Medulla oblongata (tissue), 1 donor: ENCODE data around the gene CALU.

Experiments used
- DNase-seq: peaks from one replicate; pipeline ENCODE4 v3.0.0-alpha.2; 2015; ENCODE audit errors: extremely low spot score

The CALU gene

DNA sequence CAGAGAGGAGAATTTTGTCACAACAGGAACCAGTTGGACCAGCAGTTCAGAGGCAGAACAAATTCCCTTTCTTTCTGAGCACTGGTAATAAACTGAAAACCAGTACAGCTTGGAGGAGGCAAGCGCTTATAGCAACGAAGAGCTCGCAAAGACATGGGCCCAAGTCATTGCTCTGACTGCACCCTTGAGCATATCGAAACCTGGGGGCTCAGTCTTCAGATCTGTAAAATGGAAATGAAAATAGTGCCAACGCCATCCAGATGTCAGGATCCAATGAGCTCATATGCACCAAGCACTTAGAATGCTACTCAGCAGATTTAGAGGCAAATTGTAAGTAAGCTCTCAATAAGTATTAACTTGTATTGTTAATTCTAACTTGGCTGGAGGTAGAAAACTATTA lies 14.4 kb upstream of the CALU start:
- no peak for DNase-seq

DNA sequence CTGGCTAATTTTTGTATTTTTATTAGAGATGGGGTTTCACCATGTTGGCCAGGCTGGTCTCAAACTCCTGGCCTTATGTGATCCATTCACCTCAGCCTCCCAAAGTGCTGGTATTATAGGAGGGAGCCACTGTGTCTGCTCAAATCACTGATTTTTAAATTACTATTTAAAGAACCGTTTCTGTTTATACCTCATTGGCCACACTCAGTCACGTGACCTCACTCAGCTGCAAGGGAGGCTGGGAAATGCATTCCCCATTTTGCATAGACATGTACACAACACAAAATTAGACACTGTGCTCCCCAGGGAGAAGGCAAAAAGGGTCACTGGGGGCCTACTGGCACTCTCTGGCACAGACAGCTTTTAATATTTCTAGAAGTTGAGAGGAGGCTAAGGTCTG lies 13.6 kb upstream of the CALU start:
- DNase-seq = no peak

DNA sequence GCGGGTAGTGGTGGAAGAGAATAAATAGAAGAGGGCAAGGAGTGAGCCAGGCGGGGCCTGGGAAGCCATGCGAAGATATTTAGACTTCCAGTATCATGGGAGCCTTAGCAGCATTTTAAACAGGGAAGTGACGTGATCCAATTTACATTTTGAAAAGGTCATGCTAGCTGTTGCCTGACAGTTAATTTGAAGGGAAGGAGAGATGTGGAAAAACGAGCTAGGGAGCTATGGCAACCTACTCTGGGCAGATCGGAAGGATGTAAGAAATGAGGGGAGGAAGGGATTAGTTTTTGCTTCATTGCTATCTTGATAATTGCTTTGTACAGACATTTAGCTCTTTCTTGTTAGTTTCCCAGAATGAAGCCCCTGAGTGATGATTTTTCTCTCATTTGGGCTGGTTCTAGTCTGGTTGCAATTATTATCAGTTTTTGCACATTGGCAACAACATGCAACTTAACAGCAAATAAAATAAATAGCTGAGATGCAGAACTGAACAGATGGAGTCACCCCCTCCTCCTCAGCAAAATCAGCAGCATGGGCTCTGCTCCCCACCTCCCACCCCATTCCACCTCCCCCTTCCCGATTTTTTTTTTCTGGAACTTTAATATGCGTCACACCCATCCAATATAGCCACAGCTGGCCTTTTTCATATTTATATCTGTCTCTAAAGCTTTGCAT lies 13.0 kb upstream of the CALU start:
- no peak for DNase-seq

DNA sequence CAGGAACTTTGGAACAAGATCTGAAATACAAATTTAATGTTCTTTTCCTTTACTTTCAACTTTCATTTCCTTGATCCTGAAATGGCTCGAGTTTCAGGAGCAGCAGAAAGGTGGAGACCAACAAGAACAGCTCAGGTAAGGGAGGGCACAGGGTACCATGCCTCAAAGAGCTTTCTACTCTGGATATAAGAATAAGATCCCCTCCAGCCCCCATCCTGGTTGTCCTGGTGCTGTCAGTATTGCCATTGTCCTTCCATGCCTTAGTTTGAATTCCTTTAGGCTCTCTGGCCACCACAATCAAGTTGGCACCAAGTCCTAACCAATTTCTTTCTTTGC lies 12.5 kb upstream of the CALU start:
- no peak for DNase-seq

- DNase-seq = no peak
Observed at GRCh38 chr7:128727239-128727638, 11.9 kb upstream of the CALU start.

DNA sequence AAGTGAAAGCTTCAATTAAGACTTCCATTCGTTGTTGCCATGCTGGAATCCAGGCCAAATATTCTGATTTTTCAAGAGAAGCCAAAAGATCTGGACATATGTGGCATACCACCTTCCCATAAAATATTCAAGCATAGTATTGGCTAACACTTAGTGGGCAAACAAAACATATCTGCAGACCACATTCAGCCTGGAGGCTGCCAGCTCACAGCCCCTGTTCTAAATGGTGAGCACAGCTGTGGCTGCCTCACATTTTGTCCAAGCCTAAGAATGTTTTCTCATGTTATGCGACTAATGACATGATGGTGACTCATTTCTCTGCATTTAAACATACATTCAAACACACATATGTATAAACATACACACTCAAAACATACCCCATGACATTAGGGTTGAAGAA lies 10.6 kb upstream of the CALU start:
- no peak for DNase-seq

- DNase-seq = no peak
Observed at GRCh38 chr7:128729494-128729893, 9.7 kb upstream of the CALU start.

GRCh38 chr7:128731184-128731583 lies 8.0 kb upstream of the CALU start:
- no peak for DNase-seq

- no peak for DNase-seq
Observed at GRCh38 chr7:128732521-128733277, 6.5 kb upstream of the CALU start.

DNA sequence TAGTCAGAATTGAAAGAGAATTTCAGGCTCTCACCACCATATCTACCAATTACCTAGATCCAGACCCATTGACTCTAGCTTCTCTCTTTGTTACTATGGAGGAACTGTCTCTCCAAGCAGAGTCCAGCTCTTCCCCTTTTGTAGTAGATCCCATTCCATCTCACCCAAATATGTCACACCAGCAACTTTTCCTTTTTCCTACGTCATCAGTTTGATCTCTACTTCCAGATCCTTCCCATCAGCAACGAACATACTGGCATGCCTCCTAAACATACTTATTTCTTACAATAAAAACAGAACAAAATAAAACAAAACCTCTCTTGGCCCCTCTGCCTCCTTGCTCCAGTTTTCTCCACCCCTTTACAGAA lies 5.9 kb upstream of the CALU start:
- no peak for DNase-seq

DNA sequence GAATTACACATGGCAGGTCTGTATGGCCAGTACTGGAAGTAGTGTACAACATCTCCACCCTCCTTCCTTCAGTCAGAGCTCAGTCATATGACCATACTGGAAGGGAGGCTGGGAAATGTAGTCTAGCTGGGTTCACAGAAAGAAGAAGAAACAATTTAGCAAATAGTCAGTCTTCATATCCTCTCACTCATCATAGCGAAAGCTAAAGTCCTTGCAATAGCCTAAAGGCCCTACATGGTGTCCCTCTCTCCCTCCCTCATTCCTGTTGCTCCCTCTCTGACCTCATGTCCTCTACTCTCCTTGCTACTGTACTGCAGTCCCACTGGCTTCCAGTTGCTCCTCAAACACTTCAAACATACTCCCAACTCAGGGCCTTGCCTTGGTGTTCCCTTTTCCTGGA lies 4.3 kb upstream of the CALU start:
- DNase-seq = no peak

- no peak for DNase-seq
Observed at GRCh38 chr7:128735436-128735835, 3.7 kb upstream of the CALU start.

DNA sequence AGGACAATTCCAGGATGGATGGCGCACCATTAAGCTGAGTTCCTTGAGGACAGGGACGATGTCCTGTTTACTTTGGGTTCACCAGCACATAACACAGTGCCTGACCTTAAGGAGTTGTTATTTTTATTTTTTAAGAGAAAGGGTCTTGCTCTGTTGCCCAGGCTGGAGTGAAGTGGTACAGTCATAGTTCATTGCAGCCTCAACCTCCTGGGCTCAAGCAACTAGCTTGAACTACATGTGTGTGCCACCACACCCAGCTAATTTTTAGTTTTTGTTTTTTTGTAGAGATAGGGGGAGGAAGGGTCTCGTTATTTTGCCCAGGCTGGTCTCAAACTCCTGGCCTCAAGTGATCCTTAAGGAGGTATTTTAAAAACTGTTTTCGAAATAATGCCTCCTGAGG lies 1.7 kb upstream of the CALU start:
- DNase-seq = no peak

DNA sequence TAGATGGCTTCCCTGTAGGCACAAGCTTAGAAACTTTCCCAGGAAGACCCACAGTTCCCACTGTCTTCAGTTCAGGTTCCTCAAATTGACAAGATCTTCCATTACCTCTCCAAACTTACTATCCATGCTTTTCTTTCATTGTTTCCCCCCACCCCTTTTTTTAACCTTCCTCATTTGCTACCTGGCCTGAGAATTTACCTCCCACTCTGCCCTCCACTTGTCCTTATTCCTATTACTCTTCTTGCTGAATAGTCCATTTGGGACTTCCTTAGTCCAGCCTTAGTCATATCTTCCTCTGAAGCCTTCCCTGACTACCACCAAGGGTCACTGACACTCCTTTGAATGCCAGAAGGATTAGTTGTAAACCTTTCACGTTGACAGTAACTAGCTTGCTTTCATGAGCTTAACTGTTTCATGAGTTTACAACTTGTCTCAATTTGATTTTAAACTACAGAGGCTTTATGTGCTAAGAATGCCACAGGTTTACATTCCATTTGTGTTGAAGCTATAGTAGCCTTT lies 1.2 kb upstream of the CALU start:
- DNase-seq = no peak

DNA sequence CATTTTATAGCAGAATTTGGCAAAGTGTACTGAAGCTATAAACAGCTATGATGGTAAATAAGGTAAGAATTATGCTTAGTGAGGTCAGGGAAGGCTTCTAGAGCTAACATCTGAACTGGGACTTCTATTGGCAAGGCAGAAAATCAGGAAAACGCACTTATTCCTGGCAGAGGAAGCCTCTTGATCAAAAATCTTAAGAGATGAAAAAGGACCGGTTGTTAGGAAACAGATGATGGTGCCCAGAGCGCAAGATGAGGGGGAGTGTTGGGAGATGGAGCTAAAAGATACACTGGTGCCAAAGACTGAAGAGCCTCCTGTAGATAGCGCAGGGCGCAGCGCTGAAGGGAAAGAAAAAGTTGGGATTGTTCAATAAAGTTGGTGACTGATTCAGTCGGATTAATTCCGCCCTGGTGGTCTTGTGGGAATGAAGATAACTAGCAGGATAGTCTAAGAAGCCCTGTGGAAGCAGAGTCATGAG lies 550 bp upstream of the CALU start:
- no peak for DNase-seq

DNA sequence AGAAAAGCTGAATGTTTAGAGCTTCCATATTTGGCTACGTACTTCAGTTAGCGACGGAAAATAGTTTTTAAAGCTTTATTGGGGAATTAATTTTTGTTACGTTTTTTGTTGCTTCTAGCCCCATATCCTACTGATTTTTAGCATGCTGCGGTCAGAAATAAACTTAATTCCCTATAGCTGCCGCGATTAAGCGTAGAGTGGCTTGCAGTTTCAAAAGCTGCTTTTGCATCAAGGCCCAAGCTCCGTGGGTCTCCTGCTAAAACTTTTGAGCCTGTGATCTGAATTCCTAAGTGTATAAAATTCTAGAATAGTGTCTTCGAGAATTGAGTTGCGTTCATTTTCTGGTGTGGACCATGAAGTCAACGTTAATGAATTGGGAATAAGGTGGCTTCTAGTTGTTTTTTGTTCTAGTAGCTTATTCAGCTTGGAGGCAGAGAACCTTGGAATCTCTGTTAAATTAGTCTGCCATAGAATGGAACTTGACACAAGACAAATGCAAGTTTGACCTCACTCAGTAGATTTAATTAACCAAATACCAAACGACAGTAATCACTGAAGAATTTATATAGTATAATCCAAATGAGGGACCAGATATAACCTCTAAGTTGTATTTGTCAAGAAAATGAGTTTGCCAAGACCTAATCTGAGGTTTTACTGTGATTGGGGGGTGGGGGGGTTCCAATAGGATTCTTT lies 977 bp downstream of the CALU start:
- DNase-seq = no peak

- no peak for DNase-seq
Observed at GRCh38 chr7:128740996-128741395, 1.8 kb downstream of the CALU start.

- DNase-seq = no peak
Observed at GRCh38 chr7:128741491-128741890, 2.3 kb downstream of the CALU start.

- DNase-seq = no peak
Observed at GRCh38 chr7:128742206-128742605, 3.0 kb downstream of the CALU start.

DNA sequence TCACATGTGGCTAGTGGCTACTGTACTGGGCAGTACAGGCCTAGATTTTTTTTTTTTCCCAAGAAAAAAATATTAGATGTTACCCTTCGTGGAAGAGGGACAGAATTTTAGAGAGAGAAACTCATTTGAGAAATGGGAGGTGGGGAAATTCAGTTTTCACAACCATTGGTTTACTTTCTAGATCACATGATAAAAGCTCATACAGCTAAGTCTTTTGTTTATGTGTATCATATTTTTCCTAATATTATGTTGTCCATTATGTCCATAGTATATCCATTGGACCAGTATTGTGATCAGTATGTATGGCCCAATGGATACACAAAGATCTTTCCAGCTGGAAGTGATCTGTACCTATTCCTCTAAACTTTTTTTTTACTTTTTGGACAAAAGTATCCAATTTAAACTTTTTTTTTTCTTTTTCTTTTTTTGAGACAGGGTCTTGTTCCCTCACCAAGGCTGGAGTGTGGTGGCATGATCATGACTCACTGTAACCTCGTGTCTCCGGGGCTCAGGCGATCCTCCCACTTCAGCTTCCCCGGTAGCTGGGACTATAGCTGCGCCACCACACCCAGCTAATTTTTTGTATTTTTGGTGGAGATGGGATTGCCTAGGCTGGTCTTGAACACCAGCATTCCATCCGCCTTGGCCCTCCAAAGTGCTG lies 4.1 kb downstream of the CALU start:
- no peak for DNase-seq

- DNase-seq = no peak
Observed at GRCh38 chr7:128744366-128744905, 5.3 kb downstream of the CALU start.

- DNase-seq = no peak
Observed at GRCh38 chr7:128745706-128746105, 6.5 kb downstream of the CALU start.
